Cardiac fibroblast (primary cell): ENCODE results near the gene ATP6V0C.

Experiments used
- DNase-seq, 2 donors: peaks; one replicate each; pipeline versions ENCODE4 v3.0.0 to v3.0.0-alpha.2; 2010; ENCODE audit warnings: low read depth in 2 of 2
- H3K4me3 ChIP-seq, 2 donors: replicated peaks in 1 of 2; 1 replicate in 1 of 2; 2 replicates in 1 of 2; pipeline ENCODE4 v1.5.1; 2011; ENCODE audit warnings: low read depth in 2 of 2, low read length in 2 of 2, mild to moderate bottlenecking in 2 of 2, moderate library complexity in 1 of 2
- CTCF ChIP-seq: IDR thresholded peaks from one replicate; pipeline ENCODE4 v1.5.1; 2011; ENCODE audit warnings: low read depth, mild to moderate bottlenecking, low read length, inconsistent platforms

The ATP6V0C gene

GRCh38 chr16:2486645-2487516, 26.9 kb upstream of the ATP6V0C start:
- no peak for TF ChIP-seq CTCF
- no peak overlapping the region for H3K4me3 ChIP-seq
- no peak for DNase-seq

- no peak for TF ChIP-seq CTCF
- no peak for DNase-seq
- H3K4me3 ChIP-seq: no peak overlapping the region
Measured at GRCh38 chr16:2487517-2487842, 26.3 kb upstream of the ATP6V0C start.

GRCh38 chr16:2487903-2488531, 25.7 kb upstream of the ATP6V0C start:
- no peak for TF ChIP-seq CTCF
- DNase-seq: no peak
- no peak overlapping the region for H3K4me3 ChIP-seq

GRCh38 chr16:2489581-2489980, 24.2 kb upstream of the ATP6V0C start:
- no peak overlapping the region for H3K4me3 ChIP-seq
- no peak for DNase-seq
- TF ChIP-seq CTCF: no peak

DNA sequence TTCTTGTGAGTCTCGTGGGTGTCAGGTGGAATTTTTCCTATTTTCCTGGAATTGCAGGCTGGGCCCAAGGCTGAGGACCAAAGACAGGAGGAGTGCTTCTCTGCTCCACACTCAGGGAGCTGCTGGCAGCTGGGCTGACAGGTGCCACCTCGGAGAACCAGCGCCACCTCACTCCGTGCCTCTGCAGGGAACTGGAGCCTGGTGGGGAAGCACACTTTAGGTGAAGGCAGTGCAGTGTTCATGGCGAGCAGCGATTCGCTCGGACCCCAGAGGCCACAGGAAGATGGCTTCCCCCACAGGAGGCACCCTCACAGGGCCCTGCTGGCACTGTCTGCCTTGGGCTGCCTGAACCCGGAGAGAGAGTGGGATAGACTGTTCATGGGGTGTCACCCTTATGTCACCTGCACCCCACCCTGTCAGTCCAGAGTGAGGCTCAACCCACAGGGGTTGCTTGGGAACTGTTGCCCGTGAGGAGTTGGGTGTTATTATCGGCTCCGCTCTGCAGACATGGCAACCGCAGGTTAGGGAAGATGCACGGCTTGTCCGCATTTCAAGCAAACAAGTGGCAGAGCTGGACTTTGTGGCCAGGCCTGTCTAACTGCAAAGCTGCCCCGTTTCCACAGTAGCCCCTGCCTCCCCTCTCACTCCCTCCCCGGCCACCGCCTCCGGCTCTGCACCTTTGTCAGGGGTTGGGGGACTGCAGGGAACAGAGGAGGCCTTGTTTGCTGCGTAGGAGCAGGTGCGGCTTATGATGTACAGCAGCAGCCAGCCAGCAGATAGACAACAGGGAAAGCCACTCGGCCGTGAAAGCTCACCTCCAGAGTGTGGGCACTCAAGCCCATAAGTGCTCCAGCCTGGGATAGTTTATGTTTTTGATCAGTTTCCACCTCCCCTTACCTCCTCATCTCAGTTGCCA, 23.3 kb upstream of the ATP6V0C start:
- no peak overlapping the region for H3K4me3 ChIP-seq
- TF ChIP-seq CTCF: no peak
- DNase-seq: no peak

DNA sequence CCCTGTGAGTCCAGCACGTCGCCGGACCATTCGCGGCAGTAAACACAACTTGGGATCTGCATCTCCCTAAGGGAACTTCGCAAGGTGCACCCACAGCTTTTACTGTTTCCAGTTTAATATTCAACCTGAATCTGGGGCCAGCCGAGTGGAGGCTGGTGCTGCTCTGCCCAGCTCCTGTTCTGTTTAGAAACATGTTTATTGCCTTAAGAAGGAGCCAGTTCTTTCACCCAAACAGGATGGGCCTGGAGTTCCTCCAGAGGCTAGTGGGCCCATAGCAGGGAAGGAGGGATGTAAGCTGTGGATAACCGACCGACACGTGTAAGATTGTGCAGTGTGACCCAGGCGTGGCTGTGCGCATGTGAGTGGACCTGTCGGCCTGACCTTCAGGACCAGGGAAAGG, 21.5 kb upstream of the ATP6V0C start:
- TF ChIP-seq CTCF: no peak
- H3K4me3 ChIP-seq: no peak overlapping the region
- no peak for DNase-seq
